ENCODE results near the gene CAMKMT.

CAMKMT gene

GRCh38 chr2:44605511-44605910, 243.8 kb downstream of the CAMKMT start:
- no peak for DNase-seq

GRCh38 chr2:44612276-44612675, 250.5 kb downstream of the CAMKMT start:
- no peak for DNase-seq

GRCh38 chr2:44614940-44615339, 253.2 kb downstream of the CAMKMT start:
- no peak for DNase-seq

GRCh38 chr2:44615950-44616518, 254.3 kb downstream of the CAMKMT start:
- peak; percentile 11 for DNase-seq

GRCh38 chr2:44616667-44617155, 255.0 kb downstream of the CAMKMT start:
- no peak for DNase-seq

- DNase-seq = peak; percentile 16
Measured at GRCh38 chr2:44618251-44619023, 256.7 kb downstream of the CAMKMT start.

GRCh38 chr2:44620189-44620990, 258.6 kb downstream of the CAMKMT start:
- peak; percentile 58 for DNase-seq

GRCh38 chr2:44623622-44624351, 262.0 kb downstream of the CAMKMT start:
- DNase-seq = no peak

- DNase-seq = no peak
Measured at GRCh38 chr2:44628297-44628696, 266.6 kb downstream of the CAMKMT start.

GRCh38 chr2:44632931-44633689, 271.4 kb downstream of the CAMKMT start:
- no peak for DNase-seq

- DNase-seq = no peak
Measured at GRCh38 chr2:44635725-44636124, 274.0 kb downstream of the CAMKMT start.

- DNase-seq = no peak
Measured at GRCh38 chr2:44638649-44639048, 276.9 kb downstream of the CAMKMT start.

- DNase-seq = no peak
Measured at GRCh38 chr2:44639399-44639798, 277.7 kb downstream of the CAMKMT start.

- no peak for DNase-seq
Measured at GRCh38 chr2:44642123-44642857, 280.5 kb downstream of the CAMKMT start.

GRCh38 chr2:44645937-44646336, 284.2 kb downstream of the CAMKMT start:
- DNase-seq = no peak

- DNase-seq = no peak
Measured at GRCh38 chr2:44649381-44649780, 287.6 kb downstream of the CAMKMT start.

- DNase-seq = no peak
Measured at GRCh38 chr2:44650796-44651195, 289.0 kb downstream of the CAMKMT start.

- no peak for DNase-seq
Measured at GRCh38 chr2:44651974-44652373, 290.2 kb downstream of the CAMKMT start.

- no peak for DNase-seq
Measured at GRCh38 chr2:44652701-44653100, 291.0 kb downstream of the CAMKMT start.

GRCh38 chr2:44655401-44655864, 293.7 kb downstream of the CAMKMT start:
- no peak for DNase-seq

GRCh38 chr2:44656460-44656859, 294.7 kb downstream of the CAMKMT start:
- DNase-seq = no peak
